Fibroblast of skin of right quadriceps (primary cell): ENCODE results near the gene MPZL1.
"Not testable (repeated sequence)": the region's sequence is repeated elsewhere in the genome, so short reads cannot be mapped to it uniquely, and the experiment has no call there.

ENCODE experiments used
- DNase-seq: peaks from one replicate; pipeline ENCODE4 v3.0.0-alpha.2; 2013

Gene MPZL1

DNA sequence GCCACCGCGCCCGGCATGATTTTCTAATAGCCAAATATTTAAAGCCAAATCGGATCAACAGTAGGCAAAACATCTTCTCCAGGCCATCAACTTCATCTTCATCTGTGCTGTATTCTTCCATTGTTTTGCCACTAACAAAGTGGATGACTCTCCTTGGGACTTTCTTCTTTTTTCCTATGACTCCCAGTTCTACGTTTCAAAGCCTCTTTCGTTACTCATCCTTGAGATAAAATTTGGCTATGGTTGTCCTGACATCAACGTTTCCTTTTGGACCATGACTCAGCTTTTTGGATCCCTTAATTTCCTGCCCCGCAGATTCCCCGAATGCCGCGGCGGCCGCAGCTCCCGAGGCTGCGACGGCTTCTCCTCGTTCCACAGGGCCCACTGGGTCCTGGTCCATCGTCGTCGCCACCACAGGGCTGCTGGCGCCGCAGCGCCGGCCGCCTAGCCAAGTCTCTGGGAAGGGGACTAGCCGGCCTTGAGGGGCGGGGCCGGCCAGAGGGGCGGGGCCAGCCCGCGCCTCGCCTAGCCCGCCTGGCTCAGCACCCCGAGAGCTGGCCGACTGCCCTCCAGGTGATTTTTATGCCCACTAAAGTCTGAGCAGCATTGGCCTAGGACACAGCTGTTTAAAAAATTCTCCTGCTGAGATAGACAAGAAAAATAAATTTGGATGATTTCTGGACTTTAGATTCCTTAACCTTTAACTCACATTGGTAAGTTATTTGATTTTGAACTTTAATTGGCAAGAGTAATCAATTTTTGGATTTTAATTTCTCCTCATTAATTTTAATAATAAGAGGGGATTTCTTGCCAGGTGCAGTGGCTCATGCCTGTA is 98.3 kb downstream of the MPZL1 start:
- peak; percentile 97 for DNase-seq

DNA sequence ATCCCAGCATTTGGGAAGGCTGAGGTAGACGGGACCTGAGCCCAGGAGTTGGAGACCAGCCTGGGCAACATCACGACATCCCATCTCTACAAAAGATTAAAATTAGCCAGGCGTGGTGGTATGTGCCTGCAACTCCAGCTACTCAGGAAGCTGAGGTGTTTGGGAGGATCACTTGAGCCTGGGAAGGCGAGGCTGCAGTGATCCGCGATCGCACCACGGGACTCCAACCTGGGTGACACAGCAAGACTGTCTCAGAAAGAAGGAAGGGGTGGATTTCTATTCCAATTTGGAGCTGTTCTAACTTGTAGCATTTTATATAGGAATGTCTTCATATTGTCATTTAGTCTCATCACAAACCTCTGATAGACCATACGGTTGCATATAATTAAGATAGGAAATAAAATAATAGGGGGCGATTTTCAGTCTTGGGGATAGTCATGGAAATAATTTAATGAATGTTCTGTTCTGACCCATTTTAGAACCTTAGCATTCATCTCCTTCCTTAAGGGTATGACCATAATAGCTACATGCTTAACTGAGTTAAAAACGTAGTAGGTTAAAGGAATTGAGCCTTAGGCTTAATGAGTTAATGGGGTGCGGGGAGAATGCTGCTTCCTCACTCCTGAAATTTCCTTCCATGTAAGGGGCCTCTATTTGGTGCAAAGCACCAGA is 99.0 kb downstream of the MPZL1 start:
- DNase-seq, result no peak

DNA sequence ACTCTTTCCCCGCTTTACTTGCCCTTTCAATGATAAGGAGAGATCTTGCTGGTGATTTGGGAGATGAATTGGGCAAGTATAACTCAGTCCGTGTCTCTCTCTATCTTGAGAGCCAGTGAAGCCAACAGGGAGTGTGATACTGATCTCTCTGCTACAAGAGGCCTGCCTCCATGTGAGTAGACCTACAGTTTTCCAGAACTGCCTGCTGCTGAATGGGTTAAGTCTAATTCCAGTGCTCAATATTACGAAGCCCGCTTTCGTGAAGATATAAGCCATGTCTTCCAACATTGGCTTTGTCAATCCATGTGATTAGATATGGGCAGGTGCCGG is 99.5 kb downstream of the MPZL1 start:
- DNase-seq, result no peak

DNA sequence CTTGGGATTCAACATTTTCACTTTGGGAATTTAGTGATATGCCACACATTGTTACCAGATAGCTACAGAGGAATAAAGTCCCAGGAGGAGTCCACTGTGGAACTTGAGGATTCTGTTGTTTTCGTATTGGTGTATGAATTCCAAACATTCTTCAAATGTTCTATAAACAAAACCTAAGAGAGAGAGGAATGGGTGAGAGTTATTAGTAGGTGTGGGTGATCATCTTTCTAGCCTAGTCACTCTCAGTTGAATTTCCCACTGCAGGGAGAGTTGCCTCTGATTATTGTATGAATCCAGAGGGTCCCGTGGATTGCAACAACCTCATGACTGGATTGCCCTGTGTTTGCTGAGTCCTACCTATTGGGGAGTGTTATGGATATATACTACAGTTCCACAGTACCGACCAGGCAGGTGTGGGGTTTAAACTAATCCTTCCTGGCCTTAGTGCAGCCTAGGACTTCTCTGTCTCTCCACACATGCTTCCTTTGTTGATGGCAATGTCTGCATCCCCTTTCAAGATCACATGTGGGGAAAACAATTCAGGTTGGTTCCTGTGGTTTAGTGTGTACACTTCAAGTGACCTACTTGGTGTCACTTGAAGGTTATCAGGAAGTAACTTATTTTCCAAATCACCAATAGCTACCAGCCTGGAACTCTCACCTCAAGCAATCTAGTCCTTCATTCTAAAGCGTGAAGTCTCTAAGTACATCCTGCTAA is 100.3 kb downstream of the MPZL1 start:
- peak; percentile 49 for DNase-seq

DNA sequence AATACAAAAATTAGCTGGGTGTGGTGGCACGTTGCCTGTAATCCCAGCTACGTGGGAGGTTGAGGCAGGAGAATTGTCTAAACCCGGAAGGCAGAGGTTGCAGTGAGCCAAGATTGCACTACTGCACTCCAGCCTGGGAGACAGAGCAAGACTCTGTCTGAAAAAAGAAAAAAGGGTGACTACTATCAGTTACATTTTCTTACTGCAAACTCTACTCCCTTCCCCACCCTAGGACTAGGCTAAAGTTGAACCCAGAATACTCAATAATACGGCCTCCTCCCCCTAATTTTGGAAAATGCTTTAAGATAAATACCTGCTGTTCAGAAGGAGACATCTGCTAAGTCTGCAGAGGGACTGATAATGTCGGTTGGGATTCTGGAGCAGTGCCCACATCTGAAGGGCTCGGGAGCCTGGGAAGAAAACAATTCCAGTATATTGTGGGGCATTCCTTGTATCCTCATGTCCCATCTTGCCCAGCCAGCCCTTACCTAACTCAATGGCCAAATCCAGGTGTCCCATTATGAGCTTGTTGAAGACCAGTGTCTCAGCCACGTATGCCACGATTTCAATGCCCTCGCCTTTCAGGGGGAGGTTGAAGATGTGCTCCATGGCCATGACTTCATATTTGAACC is 102.5 kb downstream of the MPZL1 start:
- DNase-seq, result no peak

DNA sequence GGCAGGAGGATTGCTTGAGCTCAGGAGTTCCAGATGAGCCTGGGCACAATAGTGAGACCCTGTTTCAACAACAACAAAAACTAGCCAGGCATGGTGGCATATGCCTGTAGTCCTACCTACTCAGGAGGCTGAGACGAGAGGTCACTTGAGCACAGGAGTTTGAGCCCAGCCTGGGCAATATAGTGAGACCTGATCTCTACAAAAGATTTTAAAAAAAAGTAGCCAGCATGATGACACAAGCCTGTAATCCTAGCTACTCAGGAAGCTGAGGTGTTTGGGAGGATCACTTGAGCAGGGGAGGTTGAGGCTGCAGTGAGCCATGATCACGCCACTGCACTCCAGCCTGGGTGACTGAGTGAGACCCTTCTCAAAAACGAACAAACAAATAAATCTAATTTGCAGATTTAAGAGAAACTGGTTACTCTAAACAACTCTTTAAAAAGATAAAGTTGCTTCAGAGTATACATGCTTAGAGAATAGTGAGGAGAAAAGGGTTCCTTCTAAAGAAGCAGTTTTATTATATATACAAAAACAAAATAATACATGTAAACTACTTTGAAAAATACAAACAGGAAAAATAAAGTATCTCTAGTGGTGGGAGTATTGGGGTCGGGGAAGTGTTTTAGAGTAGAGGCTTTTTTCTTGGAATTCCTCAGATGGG is 103.8 kb downstream of the MPZL1 start:
- DNase-seq, result no peak

DNA sequence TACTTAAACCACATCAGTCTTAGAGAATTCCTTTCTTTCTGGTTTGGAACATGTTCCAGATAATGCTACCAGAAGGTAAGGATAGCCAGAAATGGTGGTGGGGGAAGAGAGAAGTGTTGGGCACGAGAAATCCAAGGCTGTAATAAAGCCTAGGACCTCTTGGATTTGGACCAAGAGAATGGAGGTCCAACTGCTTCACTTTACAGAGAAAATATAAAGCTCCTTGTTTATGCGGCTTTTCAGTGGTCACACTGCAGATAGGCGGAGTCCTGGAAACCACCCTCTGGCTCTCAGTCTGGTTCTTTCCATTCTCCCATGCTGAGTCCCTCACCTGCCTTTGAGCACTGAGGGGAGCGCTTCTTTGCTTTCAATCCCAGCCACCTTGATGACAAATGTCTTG is 104.3 kb downstream of the MPZL1 start:
- no peak for DNase-seq

DNA sequence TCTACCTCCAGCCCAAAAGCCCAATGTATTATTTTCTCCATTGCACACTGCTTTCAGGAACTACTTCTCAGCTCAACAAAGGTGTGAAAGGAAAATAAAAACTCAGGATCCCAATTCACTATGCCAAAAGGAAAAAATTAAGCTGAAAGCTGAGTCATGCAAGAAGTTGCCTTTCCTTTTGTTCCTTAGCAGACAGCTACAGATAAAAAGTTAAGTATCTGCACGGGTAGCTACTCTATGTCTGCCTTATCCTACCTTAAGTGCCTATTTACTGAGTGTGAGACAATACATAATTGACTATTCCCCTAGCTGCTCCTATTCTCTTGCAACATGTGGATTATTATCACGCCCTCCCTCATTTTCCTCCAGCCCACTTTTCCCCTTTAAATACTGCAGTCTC is 108.1 kb downstream of the MPZL1 start:
- DNase-seq, result no peak

DNA sequence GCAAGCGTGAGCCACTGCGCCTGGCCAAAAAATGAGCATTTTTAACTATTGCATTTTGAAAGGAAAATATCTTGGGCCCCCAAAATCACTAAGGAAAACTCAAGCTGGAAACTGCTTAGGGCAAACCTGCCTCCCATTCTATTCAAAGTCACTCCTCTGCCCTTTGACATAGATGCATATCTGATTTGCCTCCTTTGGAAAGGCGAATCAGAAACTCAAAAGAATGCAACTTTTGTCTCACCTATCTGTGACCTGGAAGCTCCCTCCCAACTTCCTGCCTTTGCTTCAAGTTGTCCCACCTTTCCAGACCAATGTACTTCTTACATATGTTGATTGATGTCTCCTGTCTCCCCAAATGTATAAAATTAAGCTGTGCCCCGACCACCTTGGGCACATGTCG is 108.9 kb downstream of the MPZL1 start:
- DNase-seq, result not testable (repeated sequence)

DNA sequence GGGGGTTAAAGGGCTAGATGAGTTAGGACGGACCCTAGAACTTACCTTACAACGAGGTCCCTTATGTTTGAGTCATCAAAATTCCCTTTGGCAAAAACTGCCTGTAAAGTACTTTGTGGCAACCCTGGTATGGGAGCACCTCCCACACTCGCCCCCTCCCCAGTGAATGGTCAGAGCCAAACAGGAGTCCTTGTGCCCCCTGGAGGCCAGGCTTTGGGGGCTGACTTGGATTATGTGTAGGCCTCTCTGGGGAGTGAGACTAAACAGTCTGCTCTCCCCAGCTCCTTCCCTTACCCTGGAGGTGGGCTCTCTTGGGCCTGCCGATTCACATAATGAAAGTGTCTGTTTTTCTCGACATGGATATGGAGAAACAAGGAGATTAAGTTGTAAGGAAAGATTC is 110.9 kb downstream of the MPZL1 start:
- no peak for DNase-seq

DNA sequence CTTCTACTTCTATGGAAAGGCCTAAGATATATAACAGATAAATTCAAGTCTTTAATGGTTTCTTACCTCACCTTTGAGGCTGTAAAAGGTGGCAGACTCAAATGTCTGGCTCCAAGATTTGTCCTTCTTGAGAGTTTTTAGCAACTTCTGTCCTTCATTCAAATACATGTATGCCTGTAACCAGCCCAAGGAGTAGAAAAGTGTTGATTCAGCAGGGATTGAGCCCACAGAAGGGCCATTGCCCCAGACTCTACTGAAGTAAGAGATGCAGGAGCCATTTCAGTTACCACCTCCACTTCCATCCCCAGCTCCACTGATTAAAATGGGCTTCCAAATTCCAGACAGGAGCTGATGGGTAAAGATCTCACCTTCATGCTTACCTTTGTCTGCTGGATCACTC is 112.1 kb downstream of the MPZL1 start:
- DNase-seq, result no peak

DNA sequence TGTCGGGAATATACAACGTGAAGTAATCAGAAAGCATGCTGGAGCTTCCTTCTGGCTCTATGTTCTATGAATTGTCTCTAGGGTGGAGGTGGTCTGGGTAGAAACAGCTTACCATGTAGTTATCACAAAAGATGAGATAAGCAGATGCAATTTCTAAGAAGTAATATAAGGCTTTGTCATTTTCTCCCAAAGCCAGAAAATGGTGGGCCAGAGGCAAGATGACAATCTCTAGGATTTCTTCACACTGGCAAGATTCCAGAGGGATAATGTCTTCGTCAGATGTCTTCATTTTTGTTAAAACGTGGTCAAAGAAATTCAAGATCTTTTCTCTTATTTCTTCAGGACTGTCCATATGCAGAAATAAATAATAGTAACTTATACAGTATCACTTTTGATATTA is 114.4 kb downstream of the MPZL1 start:
- DNase-seq, result no peak

DNA sequence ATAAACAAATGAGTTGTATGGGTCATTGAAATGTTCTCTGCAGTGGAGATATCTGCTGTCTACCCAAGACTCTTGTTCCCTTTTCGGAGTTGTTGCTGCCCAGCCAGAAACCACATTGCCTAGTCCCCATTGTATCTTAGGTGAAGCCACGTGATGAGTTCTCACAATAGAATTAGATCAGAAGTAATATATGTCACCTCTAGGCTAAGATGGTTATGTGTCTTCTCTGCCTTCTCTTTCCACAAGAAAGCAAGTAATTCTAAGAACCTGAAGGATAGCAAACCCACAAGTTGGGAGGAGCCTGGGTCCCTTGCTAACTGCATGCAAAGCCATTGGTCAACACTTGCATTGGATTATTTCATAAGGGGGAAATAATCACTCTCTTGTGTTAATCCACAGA is 115.5 kb downstream of the MPZL1 start:
- DNase-seq, result no peak

DNA sequence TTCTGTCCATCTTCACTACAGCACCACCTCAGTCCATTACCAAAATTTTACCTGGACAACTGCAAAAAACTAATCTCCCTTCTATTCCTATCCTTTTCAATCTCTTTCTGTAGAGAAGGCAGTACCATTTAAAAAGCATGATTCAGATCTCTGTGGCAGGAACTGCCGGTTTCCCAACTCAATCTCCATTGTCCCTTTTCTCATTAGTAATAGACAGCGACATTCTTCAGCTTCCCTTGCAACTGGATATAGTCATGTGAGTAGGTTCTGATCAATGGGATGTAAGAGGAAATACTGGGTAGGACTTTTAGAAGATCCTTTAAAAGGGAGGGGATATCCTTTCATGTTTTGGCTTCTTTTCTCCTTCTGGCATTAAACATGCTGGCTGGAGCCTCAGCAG is 117.2 kb downstream of the MPZL1 start:
- no peak for DNase-seq
